CD14-positive monocyte (primary cell): ENCODE measurements around the gene NECTIN1. TPM values are rescaled to one million over a fixed set of nuclear protein-coding genes. Genes with fewer than 3 reads are reported as not detected.

Experiments used
- DNase-seq, 3 donors: peaks; one replicate each; pipeline ENCODE4 v3.0.0-alpha.2; 2011 to 2022
- H2AFZ ChIP-seq: 2 replicates; pipeline ENCODE4 v1.6.0; 2012; ENCODE audit warnings: mild to moderate bottlenecking, low read depth, low read length, inconsistent platforms; ENCODE audit not compliant: insufficient read depth, poor library complexity, severe bottlenecking
- H3K27ac ChIP-seq, 2 donors: 1 replicate in 1 of 2; 2 replicates in 1 of 2; pipeline ENCODE4 v1.5.1; 2012 to 2013; ENCODE audit warnings: low read length in 2 of 2, control low read depth in 1 of 2, inconsistent platforms in 1 of 2, low read depth in 1 of 2, mild to moderate bottlenecking in 1 of 2
- H3K27me3 ChIP-seq, 2 donors: one replicate each; pipeline versions ENCODE4 v1.6.0 to v1.6.1; 2011 to 2013; ENCODE audit warnings: low read length in 2 of 2; ENCODE audit not compliant: control insufficient read depth in 2 of 2, insufficient read depth in 2 of 2
- H3K36me3 ChIP-seq, 2 donors: replicated peaks in 1 of 2; 1 replicate in 1 of 2; 2 replicates in 1 of 2; pipeline versions ENCODE4 v1.5.1 to v1.6.1; 2012 to 2013; ENCODE audit warnings: low read length in 2 of 2, control low read depth in 1 of 2, inconsistent platforms in 1 of 2, mild to moderate bottlenecking in 1 of 2; ENCODE audit not compliant: insufficient read depth in 2 of 2, control insufficient read depth in 1 of 2
- H3K4me1 ChIP-seq, 2 donors: 1 replicate in 1 of 2; 2 replicates in 1 of 2; pipeline versions ENCODE4 v1.5.1 to v1.6.1; 2012 to 2013; ENCODE audit warnings: low read length in 2 of 2, control low read depth in 1 of 2, inconsistent platforms in 1 of 2, mild to moderate bottlenecking in 1 of 2, moderate library complexity in 1 of 2; ENCODE audit not compliant: insufficient read depth in 2 of 2, control insufficient read depth in 1 of 2
- H3K4me2 ChIP-seq: replicated peaks from 2 replicates; pipeline ENCODE3; 2012; ENCODE audit warnings: low read length, moderate library complexity, mild to moderate bottlenecking; ENCODE audit not compliant: poor library complexity, severe bottlenecking; ENCODE audit errors: extremely low read depth
- H3K4me3 ChIP-seq, 3 experiments: fragments of 200-600 bp in 1 of 3; sonication (generic) in 1 of 3; replicated peaks in 1 of 3; 1 replicate in 2 of 3; 2 replicates in 1 of 3; pipeline ENCODE4 v1.5.1; 2011 to 2013; ENCODE audit warnings: low read length in 3 of 3, mild to moderate bottlenecking in 3 of 3, control low read depth in 2 of 3, low read depth in 2 of 3, inconsistent platforms in 1 of 3, moderate library complexity in 1 of 3
- H3K79me2 ChIP-seq: 2 replicates; pipeline ENCODE4 v1.6.0; 2012; ENCODE audit warnings: mild to moderate bottlenecking, control low read depth, inconsistent platforms, low read length, moderate library complexity; ENCODE audit not compliant: insufficient read depth
- H3K9ac ChIP-seq: 2 replicates; pipeline ENCODE4 v1.6.0; 2017; ENCODE audit warnings: low read length, mild to moderate bottlenecking; ENCODE audit not compliant: insufficient read depth, poor library complexity, severe bottlenecking
- H3K9me3 ChIP-seq, 2 donors: replicated peaks in 1 of 2; 1 replicate in 1 of 2; 2 replicates in 1 of 2; pipeline versions ENCODE4 v1.5.1 to v1.6.1; 2012 to 2013; ENCODE audit warnings: low read length in 2 of 2, control low read depth in 1 of 2; ENCODE audit not compliant: control insufficient read depth in 1 of 2, insufficient read depth in 1 of 2
- H4K20me1 ChIP-seq: 2 replicates; pipeline ENCODE4 v1.6.0; 2012; ENCODE audit warnings: mild to moderate bottlenecking, low read length, control low read depth, moderate library complexity; ENCODE audit not compliant: insufficient read depth
- H3K27ac Mint-ChIP-seq, 7 donors: one replicate each; pipeline ENCODE4 v1.8.0; 2020; ENCODE audit warnings: mild to moderate bottlenecking in 7 of 7, mixed read lengths in 7 of 7, moderate library complexity in 6 of 7, inconsistent platforms in 2 of 7
- H3K27me3 Mint-ChIP-seq, 3 donors: one replicate each; pipeline ENCODE4 v1.8.0; 2021 to 2022; ENCODE audit warnings: low read depth in 3 of 3, mild to moderate bottlenecking in 3 of 3, mixed read lengths in 3 of 3, moderate library complexity in 3 of 3, inconsistent platforms in 1 of 3
- H3K36me3 Mint-ChIP-seq, 2 donors: one replicate each; pipeline ENCODE4 v1.8.0; 2020; ENCODE audit warnings: mixed read lengths in 2 of 2, inconsistent platforms in 1 of 2, mild to moderate bottlenecking in 1 of 2
- H3K4me1 Mint-ChIP-seq: one replicate; pipeline ENCODE4 v1.8.0; 2020; ENCODE audit warnings: mild to moderate bottlenecking, mixed read lengths
- H3K4me3 Mint-ChIP-seq, 2 donors: one replicate each; pipeline ENCODE4 v1.8.0; 2020; ENCODE audit warnings: mild to moderate bottlenecking in 2 of 2, mixed read lengths in 2 of 2, moderate library complexity in 1 of 2
- H3K9me3 Mint-ChIP-seq, 7 donors: one replicate each; pipeline ENCODE4 v1.8.0; 2020 to 2022; ENCODE audit warnings: mixed read lengths in 7 of 7, mild to moderate bottlenecking in 6 of 7, moderate library complexity in 6 of 7, inconsistent platforms in 2 of 7
- WGBS: methylation state at CpG from one replicate; pipeline ENCODE4 v1.1.5; 2013; ENCODE audit warnings: missing lambda C conversion rate; ENCODE audit not compliant: insufficient coverage; 5-methylcytosine and 5-hydroxymethylcytosine counted together
- intact Hi-C, 2 donors: fragments of 100-400 bp; cut with micrococcal nuclease; formaldehyde crosslinking; loops; one replicate each; pipeline versions ENCODE4 v1.15.0 to v1.15.1; 2023
- polyA plus RNA-seq, 3 donors: library from polyadenylated mRNA; depleted of rRNA in 1 of 3; unstranded in 2 of 3; stranded (reverse) in 1 of 3; fragments of 300-500 nt in 2 of 3; fragments of >200 nt in 1 of 3; fragmentation: Illumina TruSeq in 2 of 3; gene quantifications; 1 replicate in 2 of 3; 2 replicates in 1 of 3; pipeline ENCODE4 v1.2.3, GENCODE V29; 2012 to 2021
- TF ChIP-seq, protein P1 (sequence below): fragments of 200-600 bp; IDR thresholded peaks from one replicate; pipeline ENCODE4 v1.8.0; 2022; ENCODE audit warnings: antibody characterized with exemption, mild to moderate bottlenecking

The NECTIN1 gene
- polyA plus RNA-seq, 3 donors, result 0.53 to 8.3 (median 0.85) TPM

DNA sequence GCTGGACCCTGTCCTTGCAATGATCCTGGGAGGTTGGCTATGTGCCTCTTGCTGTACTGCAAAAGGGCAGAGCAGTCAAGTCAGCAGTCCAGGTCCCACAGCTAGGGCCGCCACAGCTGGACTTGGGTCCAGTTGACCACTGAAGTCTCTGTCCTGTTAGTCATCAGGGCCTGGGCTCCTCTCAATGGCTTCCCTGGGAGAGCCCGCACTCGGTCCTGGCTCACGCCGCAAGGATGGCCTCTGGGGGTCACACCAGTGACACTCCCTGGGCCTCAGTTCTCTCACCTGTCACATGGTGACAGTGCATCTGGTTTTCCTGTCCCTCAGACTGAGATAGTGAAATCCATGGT is 85.1 kb downstream of the NECTIN1 start:
- Mint-ChIP-seq H3K4me3 (no peak overlapping the region), H3K36me3 (no peaks in the 10 kb centered on the region), H3K27ac (no peak overlapping the region), H3K27me3 (peaks cover 10 to 16% (median 10%) of the 10 kb centered on the region in 3 donors), H3K4me1 (peaks cover 4% of the 10 kb centered on the region), H3K9me3 (peaks cover 0 to 6% (median 4%) of the 10 kb centered on the region in 7 donors)
- Histone ChIP-seq H3K79me2 (no peaks in the 10 kb centered on the region), H3K4me1 (no peaks in the 10 kb centered on the region), H2AFZ (no peak overlapping the region), H3K4me2 (no peak overlapping the region), H3K9ac (no peak overlapping the region), H3K4me3 (no peak overlapping the region), H3K27ac (no peak overlapping the region), H3K9me3 (no peaks in the 10 kb centered on the region), H3K27me3 (no peaks in the 10 kb centered on the region), H4K20me1 (no peaks in the 10 kb centered on the region), H3K36me3 (no peaks in the 10 kb centered on the region)
- WGBS, result 89% methylated on average over 3 of the region's 5 CpGs
- TF ChIP-seq, protein P1, sequence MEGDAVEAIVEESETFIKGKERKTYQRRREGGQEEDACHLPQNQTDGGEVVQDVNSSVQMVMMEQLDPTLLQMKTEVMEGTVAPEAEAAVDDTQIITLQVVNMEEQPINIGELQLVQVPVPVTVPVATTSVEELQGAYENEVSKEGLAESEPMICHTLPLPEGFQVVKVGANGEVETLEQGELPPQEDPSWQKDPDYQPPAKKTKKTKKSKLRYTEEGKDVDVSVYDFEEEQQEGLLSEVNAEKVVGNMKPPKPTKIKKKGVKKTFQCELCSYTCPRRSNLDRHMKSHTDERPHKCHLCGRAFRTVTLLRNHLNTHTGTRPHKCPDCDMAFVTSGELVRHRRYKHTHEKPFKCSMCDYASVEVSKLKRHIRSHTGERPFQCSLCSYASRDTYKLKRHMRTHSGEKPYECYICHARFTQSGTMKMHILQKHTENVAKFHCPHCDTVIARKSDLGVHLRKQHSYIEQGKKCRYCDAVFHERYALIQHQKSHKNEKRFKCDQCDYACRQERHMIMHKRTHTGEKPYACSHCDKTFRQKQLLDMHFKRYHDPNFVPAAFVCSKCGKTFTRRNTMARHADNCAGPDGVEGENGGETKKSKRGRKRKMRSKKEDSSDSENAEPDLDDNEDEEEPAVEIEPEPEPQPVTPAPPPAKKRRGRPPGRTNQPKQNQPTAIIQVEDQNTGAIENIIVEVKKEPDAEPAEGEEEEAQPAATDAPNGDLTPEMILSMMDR, result no peak
- intact Hi-C loops, result no loop called here
- DNase-seq, result no peak

DNA sequence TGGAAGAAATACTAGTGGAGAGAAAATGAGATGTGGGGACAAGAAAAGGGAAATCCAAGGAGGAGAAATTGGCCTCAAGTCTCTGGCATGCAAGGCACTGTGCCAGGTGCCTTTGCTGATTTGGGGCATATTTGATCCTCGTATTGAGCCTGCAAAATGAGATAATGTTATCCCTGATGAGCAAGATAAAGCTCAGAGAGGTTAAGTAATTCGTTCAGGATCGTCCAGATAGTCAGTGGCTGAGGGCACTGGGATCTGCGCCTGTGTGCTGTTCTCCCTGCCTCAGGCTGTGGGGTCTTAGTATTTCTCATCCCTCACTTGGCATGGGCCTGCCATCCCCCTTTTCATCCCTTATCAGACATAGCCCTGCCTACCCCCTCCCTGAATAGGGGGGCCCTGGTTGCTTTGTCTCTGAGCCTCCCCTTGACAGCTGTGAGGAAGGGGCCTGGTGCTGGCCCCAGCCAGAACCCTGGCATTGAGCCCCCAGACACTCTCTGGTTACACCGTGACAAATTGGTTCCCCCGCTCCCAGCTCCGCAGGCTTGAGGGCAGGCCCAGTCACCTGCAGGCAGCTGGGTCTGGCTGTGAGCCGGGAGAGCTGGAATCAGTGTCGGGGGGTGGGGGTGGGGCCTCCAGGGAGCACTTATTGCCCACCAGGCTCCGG is 85.7 kb downstream of the NECTIN1 start:
- H3K4me3 Mint-ChIP-seq, result no peak overlapping the region
- Histone ChIP-seq H3K4me1 (no peaks in the 10 kb centered on the region), H2AFZ (no peak overlapping the region), H3K36me3 (no peaks in the 10 kb centered on the region), H4K20me1 (no peaks in the 10 kb centered on the region), H3K4me2 (no peak overlapping the region), H3K4me3 (no peak overlapping the region), H3K79me2 (no peaks in the 10 kb centered on the region), H3K9ac (no peak overlapping the region), H3K27ac (no peak overlapping the region), H3K27me3 (no peaks in the 10 kb centered on the region), H3K9me3 (no peaks in the 10 kb centered on the region)
- H3K27ac Mint-ChIP-seq, result no peak overlapping the region
- 94% methylated on average over 10 of the region's 10 CpGs for WGBS
- no peak for DNase-seq
- peaks cover 0 to 5% (median 4%) of the 10 kb centered on the region in 7 donors for H3K9me3 Mint-ChIP-seq
- TF ChIP-seq, protein P1, result no peak
- H3K27me3 Mint-ChIP-seq, result peaks cover 10 to 16% (median 10%) of the 10 kb centered on the region in 3 donors
- H3K4me1 Mint-ChIP-seq, result peaks cover 4% of the 10 kb centered on the region
- no peaks in the 10 kb centered on the region for H3K36me3 Mint-ChIP-seq
- intact Hi-C loops, result no loop called here
